Hepatocyte (in vitro differentiated cells): ENCODE measurements around the gene APOA4.

Experiments
- CTCF ChIP-seq: fragments of 200-600 bp; sonication (generic); IDR thresholded peaks from 2 replicates; pipeline ENCODE4 v1.5.1; 2016; ENCODE audit warnings: antibody characterized with exemption, mild to moderate bottlenecking; ENCODE audit not compliant: poor library complexity
- EZH2 ChIP-seq: fragments of 200-600 bp; sonication (generic); IDR thresholded peaks from 2 replicates; pipeline ENCODE4 v1.6.1; 2016; ENCODE audit warnings: antibody characterized with exemption, mild to moderate bottlenecking, borderline replicate concordance
- EZH2phosphoT487 ChIP-seq: fragments of 200-600 bp; sonication (generic); IDR thresholded peaks from one replicate; pipeline ENCODE4 v1.6.1; 2018; ENCODE audit warnings: antibody characterized with exemption, mild to moderate bottlenecking, low read depth, moderate library complexity; ENCODE audit not compliant: unreplicated experiment, severe bottlenecking

GRCh38 chr11:116787436-116787785 is 35.7 kb downstream of the APOA4 start:
- no peak for TF ChIP-seq CTCF
- TF ChIP-seq EZH2: no peak
- TF ChIP-seq EZH2phosphoT487: no peak
